Measurements from ENCODE around the gene AMZ1.

DNA sequence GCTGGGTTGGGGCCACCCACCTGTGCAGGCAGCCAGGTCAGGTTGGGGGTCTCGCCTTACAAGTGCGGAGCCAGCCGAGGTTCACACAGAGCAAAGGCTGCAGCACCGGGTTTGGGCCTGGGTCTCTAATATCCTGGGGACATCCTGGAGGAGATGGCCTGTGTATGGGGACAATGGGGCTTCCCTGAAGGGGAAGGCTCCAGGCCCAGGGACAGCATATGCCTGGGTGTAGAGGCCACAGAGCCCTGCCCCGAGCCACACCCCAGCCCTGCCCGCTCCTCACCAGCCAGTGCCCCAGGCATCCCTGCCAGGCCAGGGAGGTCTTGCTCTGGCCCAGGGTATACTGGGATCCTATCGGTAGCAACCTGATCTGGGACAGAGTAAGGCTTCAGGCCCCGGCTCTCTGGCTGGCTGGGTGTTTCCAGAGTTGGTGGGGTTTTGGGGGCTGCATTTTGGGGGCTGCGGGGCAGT, 47.1 kb upstream of the AMZ1 start:
- TF ChIP-seq, protein P1, sequence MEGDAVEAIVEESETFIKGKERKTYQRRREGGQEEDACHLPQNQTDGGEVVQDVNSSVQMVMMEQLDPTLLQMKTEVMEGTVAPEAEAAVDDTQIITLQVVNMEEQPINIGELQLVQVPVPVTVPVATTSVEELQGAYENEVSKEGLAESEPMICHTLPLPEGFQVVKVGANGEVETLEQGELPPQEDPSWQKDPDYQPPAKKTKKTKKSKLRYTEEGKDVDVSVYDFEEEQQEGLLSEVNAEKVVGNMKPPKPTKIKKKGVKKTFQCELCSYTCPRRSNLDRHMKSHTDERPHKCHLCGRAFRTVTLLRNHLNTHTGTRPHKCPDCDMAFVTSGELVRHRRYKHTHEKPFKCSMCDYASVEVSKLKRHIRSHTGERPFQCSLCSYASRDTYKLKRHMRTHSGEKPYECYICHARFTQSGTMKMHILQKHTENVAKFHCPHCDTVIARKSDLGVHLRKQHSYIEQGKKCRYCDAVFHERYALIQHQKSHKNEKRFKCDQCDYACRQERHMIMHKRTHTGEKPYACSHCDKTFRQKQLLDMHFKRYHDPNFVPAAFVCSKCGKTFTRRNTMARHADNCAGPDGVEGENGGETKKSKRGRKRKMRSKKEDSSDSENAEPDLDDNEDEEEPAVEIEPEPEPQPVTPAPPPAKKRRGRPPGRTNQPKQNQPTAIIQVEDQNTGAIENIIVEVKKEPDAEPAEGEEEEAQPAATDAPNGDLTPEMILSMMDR (IDR thresholded peaks at IDR 0.05), result no peak
- TF ChIP-seq POLR2A (IDR thresholded peaks at IDR 0.05), result no peak

Data from body of pancreas (tissue), 4 donors.